ENCODE measurements around the gene MT2A. TPM values are rescaled to one million over a fixed set of nuclear protein-coding genes. Genes with fewer than 3 reads are reported as not detected.

Gene MT2A
- total and polyA plus RNA-seq, 2 of the 4 experiments (the other 2 are of a cell fraction), result 25.5 to 621 TPM

GRCh38 chr16:56643833-56644232 is 35.4 kb downstream of the MT2A start:
- Histone ChIP-seq H3K18ac (ENCODE audit: low read depth, low read length) (no peak overlapping the region), H3K4ac (ENCODE audit: low read depth, low read length) (no peak overlapping the region), H4K5ac (ENCODE audit: low read depth, low read length) (no peak overlapping the region), H2BK5ac (ENCODE audit: low read depth, low read length, poor library complexity, severe bottlenecking) (no peak overlapping the region), H2AK9ac (replicated peaks; ENCODE audit: low read depth, low read length, poor library complexity) (no peak overlapping the region), H3K79me1 (ENCODE audit: low read depth in 1 of 2, low read length in 2 of 2) (no peaks in the 10 kb centered on the region), H3K4me3 (ENCODE audit: insufficient read depth, low read depth, low read length) (no peak overlapping the region), H3K9me3 (ENCODE audit: control insufficient read depth, insufficient read depth, low read length) (0 out of 2 replicates have a peak, but pooled peaks cover 2% of the 10 kb centered on the region), H3K4me2 (ENCODE audit: low read depth, low read length) (no peak overlapping the region), H4K20me1 (ENCODE audit: insufficient read depth, low read length) (no peaks in the 10 kb centered on the region; the same call in 1 of the 2 replicates), H2AFZ (replicated peaks; ENCODE audit: low read length, poor library complexity) (no peak overlapping the region), H2BK20ac (ENCODE audit: low read depth, low read length) (no peak overlapping the region), H2AK5ac (ENCODE audit: low read depth, low read length) (no peak overlapping the region), H3K14ac (replicated peaks; ENCODE audit: low read depth, low read length) (no peak overlapping the region), H2BK120ac (ENCODE audit: low read depth, low read length) (no peak overlapping the region), H3K56ac (ENCODE audit: extremely low read depth, insufficient read depth, low read length) (no peak overlapping the region), H3K9ac (ENCODE audit: low read depth, low read length) (no peak overlapping the region), H3K36me3 (ENCODE audit: control insufficient read depth, insufficient read depth, low read length) (no peaks in the 10 kb centered on the region), H3K27ac (ENCODE audit: insufficient read depth, low read length) (no peak overlapping the region), H4K91ac (ENCODE audit: insufficient read depth, low read depth, low read length) (no peak overlapping the region), H3K27me3 (ENCODE audit: control insufficient read depth, insufficient read depth, low read length) (peaks cover 91% of the 10 kb centered on the region), H2BK15ac (ENCODE audit: low read depth, low read length) (no peak overlapping the region), H3K23ac (ENCODE audit: low read depth, low read length) (no peak overlapping the region), H4K8ac (ENCODE audit: low read depth in 2 of 2, low read length in 2 of 2) (no peak overlapping the region), H3K9me1 (ENCODE audit: insufficient read depth, low read length) (0 out of 2 replicates have a peak, but pooled peaks cover 3% of the 10 kb centered on the region), H3K4me1 (ENCODE audit: control insufficient read depth, insufficient read depth, low read length) (no peaks in the 10 kb centered on the region)
- POLR2A ChIA-PET (ENCODE audit: unreplicated experiment), result no interaction called here
- WGBS, 2 experiments (ENCODE audit: extremely low coverage in 2 of 2, insufficient read length in 1 of 2), result 51% methylated on average over 3 of the region's 5 CpGs; no CpG with 5 or more reads in 1 of the 2 experiments
- dilution Hi-C loops (cut with HindIII; ENCODE audit: low sequenced_read_pairs, unreplicated experiment) (no loop called here), intact Hi-C loops (cut with micrococcal nuclease) (no loop called here), in situ Hi-C loops (cut with MboI; ENCODE audit: low sequenced_read_pairs) (no loop called here)
- no TSS peak for BruUV-seq (replicated peaks)
- CTCF ChIA-PET, result no interaction called here
- no peak for TF ChIP-seq CEBPB (IDR thresholded peaks at IDR 0.05; ENCODE audit: low read depth, low read length)
- no peak for TF ChIP-seq RCOR1 (IDR thresholded peaks at IDR 0.05; ENCODE audit: insufficient replicate concordance, low read length)
- no peak for TF ChIP-seq RAD21 (IDR thresholded peaks at IDR 0.05; ENCODE audit: low read length)
- TF ChIP-seq SMC3 (IDR thresholded peaks at IDR 0.05; ENCODE audit: low read depth, low read length), result no peak
- TF ChIP-seq MXI1 (IDR thresholded peaks at IDR 0.05; ENCODE audit: borderline replicate concordance, low read depth, low read length), result no peak
- TF ChIP-seq BHLHE40 (IDR thresholded peaks at IDR 0.05; ENCODE audit: low read depth, low read length), result no peak
- TF ChIP-seq CTCF (conservative IDR thresholded peaks at IDR 0.05; ENCODE audit: low read depth, low read length), result no peak
- no peak for TF ChIP-seq RFX5 (IDR thresholded peaks at IDR 0.05; ENCODE audit: low read depth, low read length)
- no peak for DNase-seq
- no peak for ATAC-seq (ENCODE audit: low read depth)
